HG03469 (cell line): ENCODE data around the gene INPP4B.
"Not testable (repeated sequence)": the region's sequence is repeated elsewhere in the genome, so short reads cannot be mapped to it uniquely, and the experiment has no call there.

Experiments used
- ATAC-seq: cut with Tn5 transposase; IDR thresholded peaks from one replicate; pipeline ENCODE4 v1.9.1; 2021; ENCODE audit warnings: mild to moderate bottlenecking, moderate library complexity, moderate number of reproducible peaks; ENCODE audit not compliant: unreplicated experiment

INPP4B gene

DNA sequence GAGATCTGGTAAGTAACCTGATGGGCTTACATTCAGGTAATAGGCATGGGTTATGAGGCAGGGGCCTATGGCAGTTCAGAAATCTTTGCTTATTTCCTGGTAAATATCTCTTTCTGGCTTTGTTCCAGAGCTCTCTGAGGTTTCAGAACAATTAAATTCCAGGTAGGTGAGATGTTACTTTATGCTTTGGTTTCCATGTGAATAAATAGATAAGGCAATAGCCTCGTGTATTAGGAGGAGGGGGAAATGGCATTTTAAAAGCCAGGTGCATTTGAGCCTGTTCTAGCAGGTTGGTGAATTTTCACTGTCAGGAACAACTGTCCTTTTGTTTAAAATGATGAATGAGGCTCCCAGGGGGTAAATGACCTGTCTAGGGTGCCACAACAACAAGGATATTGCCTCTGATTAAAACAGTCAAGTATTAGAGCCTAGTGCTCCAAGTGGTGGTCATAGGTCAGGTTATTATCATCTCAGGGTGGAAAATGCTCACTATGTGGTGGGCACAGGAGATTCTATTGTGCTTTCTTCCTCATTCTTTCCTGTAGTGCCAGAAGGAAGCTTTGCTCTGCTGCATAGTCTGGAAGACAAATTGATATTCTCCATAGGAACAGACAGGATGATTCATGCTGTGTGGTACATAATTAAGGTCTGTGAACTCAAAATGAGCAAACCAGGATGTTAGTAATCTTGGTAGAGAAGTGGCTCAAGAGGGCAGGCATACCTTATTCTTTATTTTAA is 296.2 kb downstream of the INPP4B start:
- no peak for ATAC-seq

- no peak for ATAC-seq
These were observed 296.9 kb downstream of the INPP4B start for GRCh38 chr4:142549248-142549647.

GRCh38 chr4:142548491-142548890 is 297.6 kb downstream of the INPP4B start:
- no peak for ATAC-seq

- no peak for ATAC-seq
These were observed 298.1 kb downstream of the INPP4B start for GRCh38 chr4:142547974-142548373.

GRCh38 chr4:142544594-142544993 is 301.5 kb downstream of the INPP4B start:
- no peak for ATAC-seq

- ATAC-seq, result no peak
These were observed 302.1 kb downstream of the INPP4B start for GRCh38 chr4:142544039-142544438.

- ATAC-seq, result no peak
These were observed 305.7 kb downstream of the INPP4B start for GRCh38 chr4:142540483-142540804.

DNA sequence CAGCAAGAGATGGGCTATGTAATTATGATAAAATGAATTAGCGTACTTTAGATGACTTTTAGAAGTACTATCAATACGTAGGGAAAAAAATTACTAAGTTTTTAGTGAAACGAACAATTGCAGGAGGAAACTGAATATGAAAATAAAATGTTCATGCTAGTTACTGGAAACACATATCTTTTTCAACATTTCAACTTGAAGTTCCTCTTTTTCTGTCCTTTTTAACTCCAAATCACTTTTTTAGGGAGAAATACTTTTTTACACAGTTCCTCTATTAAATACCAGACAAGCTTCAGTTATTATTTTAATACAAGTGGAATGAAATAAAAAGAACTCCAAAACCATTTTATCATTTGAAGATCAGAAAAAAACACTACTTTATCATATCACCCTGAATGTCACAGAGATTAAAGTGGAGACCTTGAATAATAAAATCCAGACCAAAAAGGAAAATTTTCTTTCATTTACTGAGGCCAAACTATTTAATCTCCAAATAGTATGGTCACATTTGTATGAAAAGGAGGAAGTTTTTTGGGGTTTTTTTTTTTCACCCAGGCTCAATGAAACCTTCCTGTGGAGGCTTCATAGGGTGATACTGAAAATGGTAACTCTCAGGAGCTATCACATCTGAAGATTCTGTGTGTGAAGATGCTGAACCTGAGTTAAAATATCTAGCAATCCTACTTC is 306.2 kb downstream of the INPP4B start:
- ATAC-seq, result no peak

DNA sequence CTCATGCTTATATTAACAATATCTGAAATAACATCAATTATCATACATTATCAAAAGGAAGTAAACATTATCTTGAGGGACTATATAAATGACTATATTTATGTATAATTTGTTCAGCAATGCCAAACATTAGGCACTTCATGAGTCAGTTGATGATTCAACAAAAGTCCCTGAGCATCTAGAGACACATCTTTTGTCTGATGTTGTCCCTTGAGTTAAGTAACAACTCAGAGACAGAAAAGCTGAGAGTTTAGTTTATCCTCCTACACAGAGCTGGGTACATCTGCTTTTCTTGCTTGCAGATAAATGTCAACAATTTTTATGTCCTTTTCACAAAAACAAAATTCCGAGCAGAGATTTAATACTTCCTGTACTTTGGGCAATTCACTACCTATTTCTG is 311.1 kb downstream of the INPP4B start:
- no peak for ATAC-seq

- ATAC-seq, result no peak
These were observed 314.0 kb downstream of the INPP4B start for GRCh38 chr4:142532054-142532453.

GRCh38 chr4:142530728-142531127 is 315.4 kb downstream of the INPP4B start:
- ATAC-seq, result no peak

- no peak for ATAC-seq
These were observed 317.7 kb downstream of the INPP4B start for GRCh38 chr4:142528433-142528832.

DNA sequence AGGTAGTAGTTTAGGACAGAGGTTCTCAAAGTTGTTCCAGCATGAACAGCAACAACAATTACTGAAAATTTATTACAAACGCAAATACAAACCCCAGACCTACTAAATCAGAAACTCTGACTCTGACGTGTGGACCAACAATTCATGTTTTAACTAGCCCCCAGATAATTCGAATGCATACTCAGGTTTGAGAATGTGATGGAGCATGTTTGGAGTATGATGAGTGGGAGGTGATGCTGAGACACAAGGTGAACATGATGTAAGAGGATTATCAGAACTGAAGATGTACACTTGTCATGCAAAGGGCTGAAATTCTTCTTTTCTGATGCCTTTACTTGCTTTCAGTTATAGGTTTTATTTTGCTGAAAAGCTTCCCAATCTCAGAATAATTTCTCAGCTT is 323.0 kb downstream of the INPP4B start:
- no peak for ATAC-seq

GRCh38 chr4:142519342-142519741 is 326.8 kb downstream of the INPP4B start:
- no peak for ATAC-seq

GRCh38 chr4:142516686-142517526 is 329.2 kb downstream of the INPP4B start:
- no peak for ATAC-seq

DNA sequence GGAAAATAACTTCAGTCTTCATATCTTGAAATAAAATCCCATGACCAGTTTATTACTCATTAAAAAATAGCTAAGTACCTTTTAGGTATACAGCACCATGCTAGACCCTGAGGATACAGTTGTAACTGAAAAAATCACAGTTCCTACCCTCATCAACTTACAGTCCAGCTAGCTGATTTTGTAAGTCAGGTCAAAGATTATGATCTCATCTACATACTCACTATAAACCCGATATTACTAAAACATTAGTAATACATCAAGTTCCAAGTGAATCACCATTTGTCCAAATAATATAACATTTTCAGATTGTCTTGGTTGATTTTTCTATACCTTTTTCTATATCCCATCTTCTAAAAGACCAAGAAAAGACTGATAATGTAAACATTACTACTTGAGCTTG is 333.9 kb downstream of the INPP4B start:
- no peak for ATAC-seq

DNA sequence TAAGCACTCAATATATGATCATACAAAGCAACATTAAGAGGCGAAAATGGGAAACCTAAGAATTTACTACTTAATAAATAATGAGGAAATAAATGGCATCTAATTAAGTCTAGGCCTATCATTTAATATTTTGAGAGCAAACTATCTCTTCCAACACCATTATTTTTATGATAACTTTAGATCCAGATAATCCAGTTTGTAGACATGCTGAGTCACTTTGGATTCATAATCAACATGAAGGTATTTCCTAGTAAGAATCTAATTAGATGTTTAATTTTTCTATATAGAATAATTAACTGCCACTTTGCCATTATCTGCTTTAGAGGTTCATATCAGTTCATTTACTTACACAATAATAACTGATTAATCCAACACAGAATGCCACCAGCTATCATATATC is 336.2 kb downstream of the INPP4B start:
- ATAC-seq, result no peak

DNA sequence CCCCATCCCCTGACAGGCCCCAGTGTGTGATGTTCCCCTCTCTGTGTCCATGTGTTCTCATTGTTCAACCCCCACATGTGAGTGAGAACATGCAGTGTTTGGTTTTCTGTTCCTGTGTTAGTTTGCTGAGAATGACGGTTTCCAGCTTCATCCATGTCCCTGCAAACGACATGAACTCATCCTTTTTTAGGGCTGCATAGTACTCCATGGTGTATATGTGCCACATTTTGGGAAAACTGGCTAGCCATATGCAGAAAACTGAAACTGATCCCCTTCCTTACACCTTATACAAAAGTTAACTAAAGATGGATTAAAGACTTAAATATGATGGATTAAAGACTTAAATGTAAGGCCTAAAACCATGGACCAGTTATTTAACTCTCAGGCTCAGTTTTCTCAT is 336.7 kb downstream of the INPP4B start:
- ATAC-seq, result not testable (repeated sequence)

GRCh38 chr4:142500966-142501365 is 345.1 kb downstream of the INPP4B start:
- ATAC-seq, result no peak

DNA sequence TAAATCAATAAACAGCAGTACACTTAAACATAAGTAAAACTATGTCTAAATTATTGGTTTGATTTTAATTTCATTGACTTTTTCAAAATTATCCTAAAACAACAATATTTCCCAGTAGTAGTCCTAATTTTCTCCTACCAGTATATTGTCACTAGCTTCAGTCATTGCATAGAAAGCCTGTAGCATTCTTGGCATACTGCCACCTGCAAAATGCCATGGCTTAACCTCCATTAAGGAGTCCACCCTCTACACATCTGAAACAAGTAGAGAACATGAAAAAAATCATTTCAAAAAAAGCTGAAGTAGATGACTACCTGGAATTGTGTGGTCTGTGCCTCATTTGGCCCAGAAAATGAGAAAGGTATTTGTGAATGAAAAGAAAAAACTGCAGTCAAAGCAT is 348.5 kb downstream of the INPP4B start:
- no peak for ATAC-seq

DNA sequence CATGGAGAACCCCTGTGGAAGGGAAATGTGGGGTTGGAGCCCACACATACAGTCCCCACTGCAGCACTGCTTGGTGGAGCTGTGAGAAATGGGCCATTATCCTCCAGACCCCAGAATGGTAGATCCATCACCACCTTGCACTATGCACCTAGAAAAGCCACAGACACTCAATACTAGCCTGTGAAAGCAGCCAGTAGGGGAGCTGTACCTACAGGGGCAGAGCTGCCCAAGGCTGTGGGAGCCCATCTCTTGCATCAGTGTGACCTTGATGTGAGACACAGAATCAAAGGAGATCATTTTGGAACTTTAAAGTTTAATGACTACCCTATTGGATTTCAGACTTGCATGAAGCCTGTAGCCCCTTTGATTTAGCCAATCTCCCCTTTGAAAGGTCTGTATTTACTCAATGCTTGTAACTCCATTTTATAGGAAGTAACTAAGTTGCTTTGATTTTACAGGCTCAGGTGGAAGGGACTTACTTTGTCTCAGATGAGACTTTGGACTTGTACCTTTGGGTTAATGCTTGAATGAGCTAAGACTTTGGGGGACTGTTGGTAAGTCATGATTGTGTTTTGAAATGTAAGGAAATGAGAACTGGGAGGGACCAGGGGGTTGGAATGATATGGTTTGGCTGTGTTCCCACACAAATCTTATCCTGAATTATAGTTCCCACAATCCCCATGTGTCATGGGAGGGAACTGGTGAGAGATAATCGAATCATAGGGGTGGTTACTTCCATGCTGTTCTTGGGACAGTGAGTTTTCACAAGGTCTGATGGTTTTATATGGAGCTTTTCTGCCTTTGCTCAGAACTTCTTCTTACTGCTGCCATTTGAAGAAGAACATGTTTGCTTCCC is 352.6 kb downstream of the INPP4B start:
- ATAC-seq, result no peak
